OCI-LY7 (cell line): Measurements from ENCODE around the gene ZNF648.

Source experiments
- CTCF ChIP-seq: fragments of 200-600 bp; sonication (generic); conservative IDR thresholded peaks from 2 replicates; pipeline ENCODE4 v1.5.1; 2014; ENCODE audit warnings: mild to moderate bottlenecking, antibody characterized with exemption, low read length, moderate library complexity, mixed read lengths
- EZH2phosphoT487 ChIP-seq: fragments of 200-600 bp; sonication (generic); IDR thresholded peaks from 2 replicates; pipeline ENCODE4 v1.6.1; 2018; ENCODE audit warnings: low read depth, borderline replicate concordance, mild to moderate bottlenecking, mixed run types, antibody characterized with exemption, low read length, moderate library complexity, mixed read lengths

GRCh38 chr1:182109771-182110170, 48.3 kb upstream of the ZNF648 start:
- no peak for TF ChIP-seq CTCF
- no peak for TF ChIP-seq EZH2phosphoT487
